Caco-2 (cell line): ENCODE data around the gene CACNA2D2. TPM values are rescaled to one million over a fixed set of nuclear protein-coding genes. Genes with fewer than 3 reads are reported as not detected.

Experiments
- BruUV-seq: library from RNA; stranded (reverse); fragments of 400-500 nt; replicated peaks from 2 replicates; lab custom pipeline; 2021; lab: Mats Ljungman, UMichigan
- CTCF ChIA-PET: fragments of 300-600 bp; sonication (Branson Sonifier 250); formaldehyde crosslinking; loops from one replicate; lab custom pipeline; 2022; ENCODE audit warnings: antibody characterized with exemption; lab: Charles Lee
- POLR2A ChIA-PET: fragments of 300-600 bp; sonication (Branson Sonifier 250); formaldehyde crosslinking; loops from one replicate; lab custom pipeline; 2022; ENCODE audit warnings: antibody characterized with exemption; lab: Charles Lee
- DNase-seq, 2 experiments: peaks; one replicate each; pipeline versions ENCODE4 v3.0.0 to v3.0.0-alpha.2; 2020 to 2022
- H3K27me3 ChIP-seq: replicated peaks from 2 replicates; pipeline ENCODE4 v1.6.0; 2011; ENCODE audit warnings: low read length; ENCODE audit not compliant: control insufficient read depth, insufficient read depth
- H3K36me3 ChIP-seq: 2 replicates; pipeline ENCODE4 v1.5.1; 2011; ENCODE audit warnings: low read length; ENCODE audit not compliant: control insufficient read depth, insufficient read depth
- H3K4me1 ChIP-seq: fragments of 250-450 bp; sonication (Bioruptor Pico); 2 replicates; pipeline ENCODE4 v1.5.1; 2020; ENCODE audit warnings: mild to moderate bottlenecking
- H3K4me3 ChIP-seq: 2 replicates; pipeline ENCODE4 v1.5.1; 2011; ENCODE audit warnings: low read depth, mild to moderate bottlenecking, control low read depth, low read length
- H3K9me3 ChIP-seq: fragments of 250-450 bp; sonication (Bioruptor Pico); 2 replicates; pipeline ENCODE4 v1.5.1; 2020; ENCODE audit warnings: mild to moderate bottlenecking, moderate library complexity
- H3K27ac Mint-ChIP-seq: one replicate; pipeline ENCODE4 v1.8.0; 2022; ENCODE audit warnings: mixed read lengths; ENCODE audit not compliant: unreplicated experiment
- H3K27me3 Mint-ChIP-seq: one replicate; pipeline ENCODE4 v1.8.0; 2022; ENCODE audit warnings: mixed read lengths; ENCODE audit not compliant: insufficient read depth, unreplicated experiment
- H3K36me3 Mint-ChIP-seq: one replicate; pipeline ENCODE4 v1.8.0; 2022; ENCODE audit warnings: mild to moderate bottlenecking, mixed read lengths; ENCODE audit not compliant: insufficient read depth, unreplicated experiment
- H3K4me1 Mint-ChIP-seq: one replicate; pipeline ENCODE4 v1.8.0; 2022; ENCODE audit warnings: low read depth, mixed read lengths; ENCODE audit not compliant: unreplicated experiment
- H3K4me3 Mint-ChIP-seq: one replicate; pipeline ENCODE4 v1.8.0; 2022; ENCODE audit warnings: mild to moderate bottlenecking, moderate library complexity, mixed read lengths; ENCODE audit not compliant: unreplicated experiment
- H3K9me3 Mint-ChIP-seq: one replicate; pipeline ENCODE4 v1.8.0; 2022; ENCODE audit warnings: mixed read lengths; ENCODE audit not compliant: unreplicated experiment
- CTCF ChIP-seq, 2 experiments: fragments of 200-600 bp in 1 of 2; IDR thresholded peaks; 1 replicate in 1 of 2; 2 replicates in 1 of 2; pipeline versions ENCODE4 v1.5.1 to v1.8.0; 2011 to 2022; ENCODE audit warnings: antibody characterized with exemption in 1 of 2, control low read depth in 1 of 2, inconsistent platforms in 1 of 2, low read depth in 1 of 2, low read length in 1 of 2, mild to moderate bottlenecking in 1 of 2, moderate library complexity in 1 of 2; ENCODE audit not compliant: insufficient read depth in 1 of 2, severe bottlenecking in 1 of 2, unreplicated experiment in 1 of 2
- intact Hi-C: fragments of 100-400 bp; cut with micrococcal nuclease; formaldehyde crosslinking; loops from one replicate; pipeline ENCODE4 v1.10.0; 2022; ENCODE audit not compliant: unreplicated experiment
- total RNA-seq: library from RNA; stranded (reverse); gene quantifications from 2 replicates; pipeline ENCODE4 v1.2.3, GENCODE V29; 2022

Gene CACNA2D2
- total RNA-seq, 1 experiment from 2014 or later: 0.25 TPM

GRCh38 chr3:50433954-50434353 lies 69.5 kb downstream of the CACNA2D2 start:
- Histone ChIP-seq H3K36me3 (no peaks in the 10 kb centered on the region), H3K27me3 (no peaks in the 10 kb centered on the region; the same call in 1 of the 2 replicates), H3K4me3 (no peak overlapping the region), H3K9me3 (no peaks in the 10 kb centered on the region), H3K4me1 (peaks cover 7% of the 10 kb centered on the region; the same call in 1 of the 2 replicates)
- no peaks in the 10 kb centered on the region for H3K36me3 Mint-ChIP-seq
- no peak overlapping the region for H3K4me3 Mint-ChIP-seq
- ChIA-PET CTCF (no interaction called here), POLR2A (no interaction called here)
- no peaks in the 10 kb centered on the region for H3K9me3 Mint-ChIP-seq
- no peak for DNase-seq
- intact Hi-C loops: no loop called here
- peaks cover 9% of the 10 kb centered on the region for H3K27me3 Mint-ChIP-seq
- peaks cover 11% of the 10 kb centered on the region for H3K4me1 Mint-ChIP-seq
- H3K27ac Mint-ChIP-seq: no peak overlapping the region
- no peak for TF ChIP-seq CTCF (IDR thresholded peaks at IDR 0.05; ENCODE audit: insufficient read depth in 1 of 2, low read depth in 1 of 2, low read length in 1 of 2, severe bottlenecking in 1 of 2, unreplicated experiment in 1 of 2)
- no TSS peak for BruUV-seq

GRCh38 chr3:50430950-50431435 lies 72.4 kb downstream of the CACNA2D2 start:
- no peak for DNase-seq
- H3K27me3 ChIP-seq: no peaks in the 10 kb centered on the region; the same call in 1 of the 2 replicates
- no TSS peak for BruUV-seq
- no peak overlapping the region for H3K27ac Mint-ChIP-seq
- H3K4me1 ChIP-seq: peaks cover 7% of the 10 kb centered on the region; the same call in 1 of the 2 replicates
- TF ChIP-seq CTCF (IDR thresholded peaks at IDR 0.05; ENCODE audit: insufficient read depth in 1 of 2, low read depth in 1 of 2, low read length in 1 of 2, severe bottlenecking in 1 of 2, unreplicated experiment in 1 of 2): no peak
- ChIA-PET CTCF (no interaction called here), POLR2A (no interaction called here)
- no peak overlapping the region for H3K4me3 Mint-ChIP-seq
- intact Hi-C loops: no loop called here
- no peaks in the 10 kb centered on the region for H3K36me3 Mint-ChIP-seq
- H3K4me3 ChIP-seq: no peak overlapping the region
- H3K4me1 Mint-ChIP-seq: peaks cover 11% of the 10 kb centered on the region
- peaks cover 7% of the 10 kb centered on the region for H3K27me3 Mint-ChIP-seq
- no peaks in the 10 kb centered on the region for H3K36me3 ChIP-seq
- no peaks in the 10 kb centered on the region for H3K9me3 ChIP-seq
- no peaks in the 10 kb centered on the region for H3K9me3 Mint-ChIP-seq

GRCh38 chr3:50430191-50430590 lies 73.2 kb downstream of the CACNA2D2 start:
- ChIA-PET POLR2A (no interaction called here), CTCF (no interaction called here)
- no peaks in the 10 kb centered on the region for H3K9me3 ChIP-seq
- no peaks in the 10 kb centered on the region for H3K36me3 ChIP-seq
- H3K27ac Mint-ChIP-seq: no peak overlapping the region
- peaks cover 3% of the 10 kb centered on the region; the same call in 1 of the 2 replicates for H3K4me1 ChIP-seq
- H3K4me1 Mint-ChIP-seq: peaks cover 3% of the 10 kb centered on the region
- 0 out of 2 replicates have a peak, but pooled peaks cover 1% of the 10 kb centered on the region for H3K27me3 ChIP-seq
- DNase-seq: no peak
- H3K4me3 Mint-ChIP-seq: no peak overlapping the region
- H3K36me3 Mint-ChIP-seq: no peaks in the 10 kb centered on the region
- no TSS peak for BruUV-seq
- intact Hi-C loops: no loop called here
- no peak for TF ChIP-seq CTCF (IDR thresholded peaks at IDR 0.05; ENCODE audit: insufficient read depth in 1 of 2, low read depth in 1 of 2, low read length in 1 of 2, severe bottlenecking in 1 of 2, unreplicated experiment in 1 of 2)
- peaks cover 11% of the 10 kb centered on the region for H3K27me3 Mint-ChIP-seq
- no peaks in the 10 kb centered on the region for H3K9me3 Mint-ChIP-seq
- H3K4me3 ChIP-seq: no peak overlapping the region
